Suprapubic skin (tissue), 3 donors: ENCODE data around the gene NT5C3B.
A peak's percentile ranks its signal among the peaks of the same experiment; 100 is the strongest.

Source experiments
- POLR2A ChIP-seq, 2 donors: fragments of 450-650 bp; IDR thresholded peaks; one replicate each; pipeline ENCODE4 v1.6.1; 2017; ENCODE audit warnings: antibody characterized with exemption in 2 of 2, mild to moderate bottlenecking in 2 of 2, moderate library complexity in 2 of 2
- TF ChIP-seq, protein P1 (sequence below), 2 donors: fragments of 200-600 bp in 1 of 2; fragments of 450-650 bp in 1 of 2; sonication (generic) in 1 of 2; IDR thresholded peaks; one replicate each; pipeline ENCODE4 v1.5.1; 2016 to 2019; ENCODE audit warnings: antibody characterized with exemption in 2 of 2, mild to moderate bottlenecking in 1 of 2, moderate library complexity in 1 of 2

- no peak for TF ChIP-seq POLR2A (IDR thresholded peaks at IDR 0.05)
- TF ChIP-seq, protein P1, sequence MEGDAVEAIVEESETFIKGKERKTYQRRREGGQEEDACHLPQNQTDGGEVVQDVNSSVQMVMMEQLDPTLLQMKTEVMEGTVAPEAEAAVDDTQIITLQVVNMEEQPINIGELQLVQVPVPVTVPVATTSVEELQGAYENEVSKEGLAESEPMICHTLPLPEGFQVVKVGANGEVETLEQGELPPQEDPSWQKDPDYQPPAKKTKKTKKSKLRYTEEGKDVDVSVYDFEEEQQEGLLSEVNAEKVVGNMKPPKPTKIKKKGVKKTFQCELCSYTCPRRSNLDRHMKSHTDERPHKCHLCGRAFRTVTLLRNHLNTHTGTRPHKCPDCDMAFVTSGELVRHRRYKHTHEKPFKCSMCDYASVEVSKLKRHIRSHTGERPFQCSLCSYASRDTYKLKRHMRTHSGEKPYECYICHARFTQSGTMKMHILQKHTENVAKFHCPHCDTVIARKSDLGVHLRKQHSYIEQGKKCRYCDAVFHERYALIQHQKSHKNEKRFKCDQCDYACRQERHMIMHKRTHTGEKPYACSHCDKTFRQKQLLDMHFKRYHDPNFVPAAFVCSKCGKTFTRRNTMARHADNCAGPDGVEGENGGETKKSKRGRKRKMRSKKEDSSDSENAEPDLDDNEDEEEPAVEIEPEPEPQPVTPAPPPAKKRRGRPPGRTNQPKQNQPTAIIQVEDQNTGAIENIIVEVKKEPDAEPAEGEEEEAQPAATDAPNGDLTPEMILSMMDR (IDR thresholded peaks at IDR 0.05), result peak; percentile 41 to 79
These were observed 24.3 kb downstream of the NT5C3B start, which contains the start of gene P3H4 for GRCh38 chr17:41811549-41812380.
